GM18508 (cell line): ENCODE data around the gene SUGP2.

Source experiments
- ATAC-seq: cut with Tn5 transposase; IDR thresholded peaks from one replicate; pipeline ENCODE4 v1.9.1; 2021; ENCODE audit warnings: moderate number of reproducible peaks; ENCODE audit not compliant: insufficient read depth, unreplicated experiment

SUGP2 gene

GRCh38 chr19:19033426-19034203 is at the start of gene SUGP2, which contains the start of gene ARMC6:
Gene SUGP2, minus strand, starts transcription at chr19:19033517. Its CDS starts 2,446 bp downstream, at chr19:19031071.
Gene ARMC6, plus strand, starts transcription at chr19:19033603. Its CDS starts 607 bp downstream, at chr19:19034210.
- ATAC-seq, result no peak

GRCh38 chr19:19081642-19082151 is 48.4 kb upstream of the SUGP2 start:
- no peak for ATAC-seq

- no peak for ATAC-seq
Observed at GRCh38 chr19:19079571-19079970, 46.3 kb upstream of the SUGP2 start.

GRCh38 chr19:19078801-19079200 is 45.5 kb upstream of the SUGP2 start:
- no peak for ATAC-seq

GRCh38 chr19:19077103-19077502 is 43.8 kb upstream of the SUGP2 start:
- ATAC-seq, result no peak

GRCh38 chr19:19076476-19076875 is 43.2 kb upstream of the SUGP2 start:
- no peak for ATAC-seq

GRCh38 chr19:19075126-19075525 is 41.8 kb upstream of the SUGP2 start:
- no peak for ATAC-seq

GRCh38 chr19:19074196-19074882 is 41.0 kb upstream of the SUGP2 start:
- no peak for ATAC-seq

GRCh38 chr19:19071897-19072296 is 38.6 kb upstream of the SUGP2 start:
- no peak for ATAC-seq

- ATAC-seq, result no peak
Observed at GRCh38 chr19:19068659-19069654, 35.6 kb upstream of the SUGP2 start.

GRCh38 chr19:19067276-19068072 is 34.2 kb upstream of the SUGP2 start:
- ATAC-seq, result no peak

- no peak for ATAC-seq
Observed at GRCh38 chr19:19064811-19065745, 31.8 kb upstream of the SUGP2 start.

- ATAC-seq, result no peak
Observed at GRCh38 chr19:19064098-19064722, 30.9 kb upstream of the SUGP2 start.

GRCh38 chr19:19063183-19064097 is 30.1 kb upstream of the SUGP2 start, which contains the start of gene SLC25A42:
Gene SLC25A42, plus strand, starts transcription at chr19:19063994. Its CDS starts 32,131 bp downstream, at chr19:19096125.
- ATAC-seq, result peak; percentile 88

GRCh38 chr19:19062454-19063182 is 29.3 kb upstream of the SUGP2 start:
- ATAC-seq, result no peak

- no peak for ATAC-seq
Observed at GRCh38 chr19:19061506-19061905, 28.2 kb upstream of the SUGP2 start.
